Neuronal stem cell (in vitro differentiated cells): ENCODE measurements around the gene ZBTB32.

ENCODE experiments used
- DNase-seq: peaks from one replicate; pipeline ENCODE4 v3.0.0-alpha.2; 2013; ENCODE audit warnings: low spot score
- H2AFZ ChIP-seq: one replicate; pipeline ENCODE4 v1.6.1; 2013; ENCODE audit warnings: mild to moderate bottlenecking, low read length, inconsistent platforms
- H2AK5ac ChIP-seq: 2 replicates; pipeline ENCODE4 v1.6.1; 2013; ENCODE audit warnings: low read depth, mild to moderate bottlenecking, inconsistent platforms, low read length, moderate library complexity, mixed read lengths
- H2BK120ac ChIP-seq: 2 replicates; pipeline ENCODE4 v1.6.1; 2013; ENCODE audit warnings: low read depth, mild to moderate bottlenecking, inconsistent platforms, low read length, moderate library complexity, mixed read lengths
- H2BK12ac ChIP-seq: one replicate; pipeline ENCODE4 v1.6.1; 2013; ENCODE audit warnings: low read length, inconsistent platforms
- H2BK15ac ChIP-seq: 2 replicates; pipeline ENCODE4 v1.6.1; 2013; ENCODE audit warnings: mild to moderate bottlenecking, low read length, inconsistent platforms, mixed read lengths
- H2BK5ac ChIP-seq: one replicate; pipeline ENCODE4 v1.6.1; 2013; ENCODE audit warnings: inconsistent platforms, mild to moderate bottlenecking, low read length, moderate library complexity
- H3K14ac ChIP-seq: one replicate; pipeline ENCODE4 v1.6.1; 2013; ENCODE audit warnings: low read length, inconsistent platforms
- H3K18ac ChIP-seq: 2 replicates; pipeline ENCODE4 v1.6.1; 2013; ENCODE audit warnings: low read length, inconsistent platforms
- H3K23ac ChIP-seq: 2 replicates; pipeline ENCODE4 v1.6.1; 2013; ENCODE audit warnings: low read depth, mild to moderate bottlenecking, mixed read lengths, low read length, inconsistent platforms; ENCODE audit not compliant: poor library complexity
- H3K27ac ChIP-seq: replicated peaks from 3 replicates; pipeline ENCODE4 v1.5.1; 2013; ENCODE audit warnings: low read length, inconsistent platforms
- H3K27me3 ChIP-seq, 3 experiments: 2 replicates each; pipeline ENCODE4 v1.6.1; 2013; ENCODE audit warnings: low read length in 3 of 3, mild to moderate bottlenecking in 2 of 3, inconsistent platforms in 1 of 3, low read depth in 1 of 3, mixed read lengths in 1 of 3, moderate library complexity in 1 of 3; ENCODE audit not compliant: control insufficient read depth in 3 of 3, insufficient read depth in 3 of 3
- H3K36me3 ChIP-seq, 2 donors: replicated peaks in 1 of 2; 2 replicates each; pipeline ENCODE4 v1.6.1; 2013; ENCODE audit warnings: low read length in 2 of 2; ENCODE audit not compliant: control insufficient read depth in 2 of 2, insufficient read depth in 2 of 2
- H3K4ac ChIP-seq: 2 replicates; pipeline ENCODE4 v1.6.1; 2013; ENCODE audit warnings: inconsistent platforms, mild to moderate bottlenecking, low read length, moderate library complexity
- H3K4me1 ChIP-seq, 2 donors: 1 replicate in 1 of 2; 2 replicates in 1 of 2; pipeline ENCODE4 v1.6.1; 2013; ENCODE audit warnings: low read length in 2 of 2, low read depth in 1 of 2; ENCODE audit not compliant: control insufficient read depth in 2 of 2, insufficient read depth in 1 of 2
- H3K4me2 ChIP-seq: one replicate; pipeline ENCODE4 v1.6.1; 2013; ENCODE audit warnings: mild to moderate bottlenecking, low read length, inconsistent platforms; ENCODE audit not compliant: insufficient read depth, poor library complexity, severe bottlenecking
- H3K4me3 ChIP-seq, 2 donors: 2 replicates each; pipeline ENCODE4 v1.5.1; 2013; ENCODE audit warnings: low read length in 2 of 2, mild to moderate bottlenecking in 2 of 2, inconsistent platforms in 1 of 2, moderate library complexity in 1 of 2
- H3K79me1 ChIP-seq: one replicate; pipeline ENCODE4 v1.6.1; 2013; ENCODE audit warnings: low read depth, mild to moderate bottlenecking, inconsistent platforms, low read length, moderate library complexity
- H3K9ac ChIP-seq: one replicate; pipeline ENCODE4 v1.6.1; 2013; ENCODE audit warnings: mild to moderate bottlenecking, low read depth, low read length, inconsistent platforms; ENCODE audit not compliant: poor library complexity
- H3K9me3 ChIP-seq, 2 donors: replicated peaks in 1 of 2; 2 replicates each; pipeline versions ENCODE3 to v1.6.1; 2013; ENCODE audit warnings: low read length in 2 of 2, mild to moderate bottlenecking in 2 of 2, inconsistent platforms in 1 of 2, low read depth in 1 of 2, mixed read lengths in 1 of 2, moderate library complexity in 1 of 2; ENCODE audit not compliant: control insufficient read depth in 2 of 2, insufficient read depth in 1 of 2
- H4K8ac ChIP-seq: one replicate; pipeline ENCODE4 v1.6.1; 2013; ENCODE audit warnings: low read depth, mild to moderate bottlenecking, inconsistent platforms, low read length, moderate library complexity
- H4K91ac ChIP-seq: one replicate; pipeline ENCODE4 v1.6.1; 2013; ENCODE audit warnings: low read length, low read depth, mild to moderate bottlenecking, inconsistent platforms; ENCODE audit not compliant: poor library complexity
- WGBS, 2 donors: extraction: QIAGEN DNeasy Blood & Tissue Kit; methylation state at CpG; one replicate each; pipeline ENCODE4 v1.1.7; 2013; ENCODE audit warnings: missing lambda C conversion rate in 2 of 2, mixed read lengths in 1 of 2; ENCODE audit not compliant: insufficient read length in 2 of 2, insufficient replicate concordance in 1 of 2; ENCODE audit errors: extremely low coverage in 2 of 2; 5-methylcytosine and 5-hydroxymethylcytosine counted together

ZBTB32 gene

DNA sequence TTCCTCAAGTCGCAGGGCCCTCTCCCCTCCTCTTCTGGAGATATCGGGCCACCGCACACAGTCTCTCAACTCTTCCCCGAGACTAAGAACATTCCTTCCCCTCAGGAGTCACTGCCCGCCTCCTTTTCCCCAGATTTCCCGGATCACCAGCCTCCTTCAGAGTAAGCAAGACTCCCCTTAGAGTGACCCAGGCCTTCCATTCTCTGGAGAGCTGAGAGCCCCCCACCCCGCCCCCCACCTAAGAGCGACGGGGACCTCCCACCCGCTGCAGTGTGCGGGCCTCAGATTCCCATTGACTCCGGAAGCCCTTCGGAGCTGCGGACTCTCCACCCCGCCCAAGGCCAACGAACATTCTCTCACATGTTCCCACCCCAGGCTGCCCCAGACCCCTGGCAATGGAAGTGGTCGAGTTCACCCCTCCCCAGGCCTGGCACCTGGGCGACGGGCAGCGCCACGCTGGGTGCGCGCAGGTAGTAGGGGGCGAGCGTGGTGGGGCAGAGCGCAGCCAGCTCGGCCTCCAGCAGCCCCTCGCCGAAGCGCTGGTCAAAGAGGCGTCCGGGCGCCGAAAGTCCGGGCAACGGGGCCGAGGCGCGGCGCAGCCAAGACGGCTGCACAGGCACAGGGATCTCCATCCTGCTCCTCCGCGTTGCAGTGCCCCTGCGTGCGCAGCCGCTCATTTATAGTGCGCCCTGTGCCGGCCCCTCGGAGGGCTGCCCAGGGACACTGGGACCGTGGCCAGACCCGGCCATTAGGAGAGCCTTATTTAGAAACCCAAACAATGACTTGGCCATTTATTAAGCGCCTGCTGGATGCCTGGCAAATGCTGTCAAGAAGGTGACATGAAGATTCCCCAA, 52.2 kb downstream of the ZBTB32 start, which contains the start of gene HSPB6:
TSS of gene HSPB6 (minus strand) at position 653 of the 854 bp plus-strand sequence. CDS start at position 632, 21 bp downstream.
- peak within 1 kb of the TSS; percentile 53 for H3K4ac ChIP-seq
- peak within 1 kb of the TSS; percentile 82 for H4K8ac ChIP-seq
- H3K27me3 ChIP-seq: peaks cover 0 to 13% (median 3%) of the 10 kb centered on the region in 3 experiments
- H2AK5ac ChIP-seq: peak within 1 kb of the TSS; percentile 99
- peaks cover 17% of the 10 kb centered on the region for H3K79me1 ChIP-seq
- H3K36me3 ChIP-seq: peaks cover 18 to 52% of the 10 kb centered on the region in 2 donors
- H3K9ac ChIP-seq: peak within 1 kb of the TSS; percentile 81
- peak within 1 kb of the TSS; percentile 96 for H3K18ac ChIP-seq
- no peaks in the 10 kb centered on the region for H3K9me3 ChIP-seq
- H3K27ac ChIP-seq: peak within 1 kb of the TSS; percentile 90
- no peak within 1 kb of the TSS for H4K91ac ChIP-seq
- WGBS, 2 donors: no CpG with 5 or more reads among the region's 52 CpGs
- H2BK15ac ChIP-seq: peak within 1 kb of the TSS; percentile 97
- no peak for DNase-seq
- peak within 1 kb of the TSS; percentile 83 for H3K4me2 ChIP-seq
- H3K14ac ChIP-seq: peak within 1 kb of the TSS; percentile 89
- H2BK120ac ChIP-seq: peak within 1 kb of the TSS; percentile 72
- H3K23ac ChIP-seq: peak within 1 kb of the TSS; percentile 80
- peak within 1 kb of the TSS; percentile 84 for H2BK12ac ChIP-seq
- peaks cover 12 to 24% of the 10 kb centered on the region in 2 donors for H3K4me1 ChIP-seq
- peak within 1 kb of the TSS; percentile 75 for H2AFZ ChIP-seq
- H3K4me3 ChIP-seq: peak within 1 kb of the TSS; percentile 76 to 93
- peak within 1 kb of the TSS; percentile 75 for H2BK5ac ChIP-seq

DNA sequence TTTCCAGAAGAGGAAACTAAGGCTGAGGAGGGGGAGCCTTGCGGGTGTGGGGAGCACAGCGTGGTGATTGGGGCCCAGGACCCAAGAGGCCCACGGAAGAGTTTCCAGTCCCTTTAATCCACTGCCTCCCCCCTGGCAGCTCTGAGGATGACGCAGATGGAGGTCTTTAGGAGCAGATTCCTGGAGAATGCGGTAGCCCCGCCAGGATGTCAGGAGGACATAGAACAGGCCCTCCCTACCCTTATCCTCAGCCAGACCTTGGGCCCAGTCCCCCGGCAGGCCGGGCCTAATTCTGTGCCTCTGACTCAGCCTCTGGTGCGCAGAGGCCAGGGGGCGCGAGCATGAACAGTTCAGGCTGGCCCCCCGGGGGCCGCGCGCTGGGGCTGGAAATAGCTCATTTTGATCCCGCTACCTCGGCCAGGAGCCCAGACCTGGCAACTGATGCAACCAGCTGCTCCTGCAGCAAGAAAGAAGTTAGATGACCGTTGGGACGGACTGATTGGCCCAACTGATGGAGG, 52.9 kb downstream of the ZBTB32 start:
- peak overlapping the region; percentile 82 for H4K8ac ChIP-seq
- H3K36me3 ChIP-seq: peaks cover 25 to 53% of the 10 kb centered on the region in 2 donors
- H4K91ac ChIP-seq: no peak overlapping the region
- peak overlapping the region; percentile 53 for H3K4ac ChIP-seq
- H3K4me2 ChIP-seq: peak overlapping the region; percentile 83
- H3K18ac ChIP-seq: peak overlapping the region; percentile 74
- peaks cover 12 to 24% of the 10 kb centered on the region in 2 donors for H3K4me1 ChIP-seq
- H2AFZ ChIP-seq: peak overlapping the region; percentile 75
- H3K9ac ChIP-seq: peak overlapping the region; percentile 81
- peak overlapping the region; percentile 72 for H2BK120ac ChIP-seq
- peaks cover 0 to 13% (median 3%) of the 10 kb centered on the region in 3 experiments for H3K27me3 ChIP-seq
- peak overlapping the region; percentile 65 for H3K23ac ChIP-seq
- peak overlapping the region; percentile 58 for H2BK12ac ChIP-seq
- H2BK15ac ChIP-seq: peak overlapping the region; percentile 97
- WGBS, 2 donors: no CpG with 5 or more reads among the region's 19 CpGs
- peak overlapping the region; percentile 99 for H2AK5ac ChIP-seq
- no peaks in the 10 kb centered on the region for H3K9me3 ChIP-seq
- H3K4me3 ChIP-seq: peak overlapping the region; percentile 76 to 93
- DNase-seq: no peak
- H2BK5ac ChIP-seq: peak overlapping the region; percentile 75
- peaks cover 17% of the 10 kb centered on the region for H3K79me1 ChIP-seq
- peak overlapping the region; percentile 56 for H3K14ac ChIP-seq
- H3K27ac ChIP-seq: peak overlapping the region; percentile 90

DNA sequence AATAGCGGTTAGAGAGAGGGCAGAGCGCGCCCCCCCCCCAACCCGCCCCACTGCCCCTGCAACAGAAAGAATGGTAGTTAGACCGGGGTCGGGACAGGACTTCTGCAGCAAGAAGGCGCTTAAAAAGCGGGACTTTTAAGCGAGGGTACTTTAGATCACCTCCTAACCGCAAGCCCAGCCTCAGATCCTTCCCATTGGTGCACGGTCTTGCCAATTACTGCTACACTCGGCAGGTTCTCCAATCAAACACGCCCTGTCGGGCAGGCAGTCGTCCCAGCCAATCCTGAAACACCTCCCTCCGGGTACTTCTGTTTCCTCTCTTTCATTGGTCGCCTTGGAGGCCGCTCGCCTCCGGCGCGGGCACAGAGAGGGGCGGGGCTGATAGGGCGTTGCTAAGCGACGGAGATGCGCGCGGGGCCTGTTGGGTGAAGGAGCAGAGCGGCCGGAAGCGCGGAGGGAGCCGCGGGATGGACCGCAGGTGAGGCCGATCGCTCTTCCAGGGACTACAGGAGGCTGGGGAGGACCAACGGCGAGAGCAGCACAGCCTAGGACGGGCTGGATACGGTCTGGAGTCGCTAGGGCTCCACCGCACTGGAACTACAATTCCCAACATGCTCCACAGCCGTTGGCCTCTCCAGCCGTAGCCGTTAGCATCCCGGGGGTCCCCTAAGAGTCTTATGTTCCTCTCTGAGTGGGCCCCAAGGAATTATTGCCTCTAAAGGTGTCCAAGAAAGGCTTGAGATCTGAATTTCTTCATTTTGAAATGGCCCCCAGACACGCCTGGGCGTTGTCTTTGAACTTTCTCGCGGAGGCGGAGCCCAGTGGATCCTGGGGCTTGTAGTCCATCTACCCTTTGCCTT, 53.6 kb downstream of the ZBTB32 start, which contains the start of gene PROSER3:
TSS of gene PROSER3 (plus strand) at position 428 of the 860 bp plus-strand sequence. CDS start at position 468, 40 bp downstream.
- H4K8ac ChIP-seq: peak within 1 kb of the TSS; percentile 82
- peak within 1 kb of the TSS; percentile 93 for H2AFZ ChIP-seq
- no CpG with 5 or more reads among the region's 53 CpGs for WGBS, 2 donors
- H3K79me1 ChIP-seq: peaks cover 17% of the 10 kb centered on the region
- H2AK5ac ChIP-seq: peak within 1 kb of the TSS; percentile 99
- peak within 1 kb of the TSS; percentile 91 for H3K27ac ChIP-seq
- peak within 1 kb of the TSS; percentile 56 for H3K14ac ChIP-seq
- H3K4me3 ChIP-seq: peak within 1 kb of the TSS; percentile 93 to 99
- peak within 1 kb of the TSS; percentile 53 for H3K4ac ChIP-seq
- H2BK15ac ChIP-seq: peak within 1 kb of the TSS; percentile 97
- peak within 1 kb of the TSS; percentile 95 for H3K9ac ChIP-seq
- peak within 1 kb of the TSS; percentile 90 for H3K23ac ChIP-seq
- H4K91ac ChIP-seq: no peak within 1 kb of the TSS
- no peaks in the 10 kb centered on the region for H3K9me3 ChIP-seq
- peak; percentile 98 for DNase-seq
- peaks cover 26 to 51% of the 10 kb centered on the region in 2 donors for H3K36me3 ChIP-seq
- peak within 1 kb of the TSS; percentile 98 for H3K18ac ChIP-seq
- H3K27me3 ChIP-seq: peaks cover 0 to 13% (median 3%) of the 10 kb centered on the region in 3 experiments
- H2BK5ac ChIP-seq: peak within 1 kb of the TSS; percentile 87
- H2BK120ac ChIP-seq: peak within 1 kb of the TSS; percentile 72
- H2BK12ac ChIP-seq: peak within 1 kb of the TSS; percentile 58
- peak within 1 kb of the TSS; percentile 83 for H3K4me2 ChIP-seq
- peaks cover 12 to 24% of the 10 kb centered on the region in 2 donors for H3K4me1 ChIP-seq
